ENCODE measurements around the gene SV2B.

SV2B gene

DNA sequence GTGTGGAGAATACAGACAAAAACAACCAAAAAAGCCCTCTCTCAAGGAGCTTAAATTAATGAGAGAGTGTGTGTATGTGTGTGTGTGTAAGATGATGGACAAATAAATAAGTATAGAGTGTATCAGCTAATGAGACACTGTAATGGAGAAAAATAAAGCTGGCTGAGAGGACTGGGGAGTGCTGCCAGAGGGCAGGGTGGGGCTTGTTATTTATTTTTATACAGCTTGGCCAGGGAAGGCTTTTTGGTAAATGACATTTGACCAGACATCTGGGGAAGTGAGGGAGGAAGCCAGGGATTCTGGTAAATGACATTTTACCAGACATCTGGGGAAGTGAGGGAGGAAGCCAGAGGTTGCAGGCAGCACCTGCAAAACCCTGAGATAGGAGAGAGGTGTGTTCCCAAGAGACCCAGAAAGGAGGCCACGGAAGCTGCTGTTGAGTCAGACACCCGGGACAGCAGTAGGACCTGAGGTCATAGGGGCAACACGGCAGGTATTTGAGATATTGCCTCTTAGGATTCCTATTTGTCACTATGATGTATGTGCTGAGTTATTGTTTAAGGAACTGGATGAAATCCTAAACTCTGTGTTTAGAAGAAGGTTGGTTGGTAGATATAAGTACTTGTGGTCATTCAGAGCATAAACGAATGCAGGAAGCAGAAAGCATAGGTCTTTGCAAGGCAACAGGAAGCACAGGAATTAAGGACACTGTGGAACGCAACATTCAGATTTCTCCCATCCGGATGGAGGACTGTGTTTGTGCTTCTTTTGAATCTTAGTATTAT is 2.7 kb downstream of the SV2B start:
- no peak for DNase-seq

GRCh38 chr15:91104111-91104510 is 4.1 kb downstream of the SV2B start:
- DNase-seq = no peak

DNA sequence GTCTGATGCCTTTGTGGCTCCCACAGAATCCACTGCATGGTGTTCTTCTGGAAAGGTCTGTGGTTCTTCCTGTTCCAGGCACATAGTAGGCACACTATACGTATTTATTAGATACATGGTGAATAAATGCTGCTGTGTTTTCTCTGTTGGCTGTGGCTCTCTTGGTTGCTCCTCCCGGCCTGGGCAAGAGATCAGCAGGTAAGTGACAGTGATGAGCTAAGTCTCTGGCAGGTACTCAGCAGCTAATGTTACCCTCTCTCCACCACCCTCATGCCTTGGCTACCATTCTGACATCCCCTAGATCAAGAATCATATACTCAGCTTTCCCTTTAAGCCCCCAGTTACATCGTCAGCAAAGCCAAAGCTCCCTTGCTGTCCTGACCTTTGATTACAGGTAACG is 8.4 kb downstream of the SV2B start:
- DNase-seq = no peak

- DNase-seq = no peak
Observed at GRCh38 chr15:91109885-91110284, 9.8 kb downstream of the SV2B start.

- no peak for DNase-seq
Observed at GRCh38 chr15:91110407-91110806, 10.3 kb downstream of the SV2B start.

GRCh38 chr15:91113030-91113429 is 13.0 kb downstream of the SV2B start:
- no peak for DNase-seq

DNA sequence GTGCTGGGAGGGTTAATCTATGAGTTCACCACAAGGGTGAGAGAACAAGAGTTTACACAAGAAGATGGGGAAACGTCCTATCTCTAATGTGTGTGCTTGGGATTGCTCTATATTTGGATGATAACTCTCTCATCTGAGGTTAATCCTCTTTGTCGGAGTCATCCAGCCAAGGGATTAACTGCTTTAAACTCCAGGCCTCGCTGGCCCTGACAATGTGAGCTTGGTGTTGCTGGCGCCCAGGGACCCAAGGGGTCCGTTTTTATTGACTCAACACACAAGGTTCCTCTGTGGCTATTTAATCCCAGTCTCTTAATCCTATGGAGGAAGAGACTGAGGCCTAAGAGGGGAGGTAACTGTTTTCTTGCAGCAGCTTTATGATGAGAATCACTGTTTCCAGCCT is 14.2 kb downstream of the SV2B start:
- DNase-seq = no peak

DNA sequence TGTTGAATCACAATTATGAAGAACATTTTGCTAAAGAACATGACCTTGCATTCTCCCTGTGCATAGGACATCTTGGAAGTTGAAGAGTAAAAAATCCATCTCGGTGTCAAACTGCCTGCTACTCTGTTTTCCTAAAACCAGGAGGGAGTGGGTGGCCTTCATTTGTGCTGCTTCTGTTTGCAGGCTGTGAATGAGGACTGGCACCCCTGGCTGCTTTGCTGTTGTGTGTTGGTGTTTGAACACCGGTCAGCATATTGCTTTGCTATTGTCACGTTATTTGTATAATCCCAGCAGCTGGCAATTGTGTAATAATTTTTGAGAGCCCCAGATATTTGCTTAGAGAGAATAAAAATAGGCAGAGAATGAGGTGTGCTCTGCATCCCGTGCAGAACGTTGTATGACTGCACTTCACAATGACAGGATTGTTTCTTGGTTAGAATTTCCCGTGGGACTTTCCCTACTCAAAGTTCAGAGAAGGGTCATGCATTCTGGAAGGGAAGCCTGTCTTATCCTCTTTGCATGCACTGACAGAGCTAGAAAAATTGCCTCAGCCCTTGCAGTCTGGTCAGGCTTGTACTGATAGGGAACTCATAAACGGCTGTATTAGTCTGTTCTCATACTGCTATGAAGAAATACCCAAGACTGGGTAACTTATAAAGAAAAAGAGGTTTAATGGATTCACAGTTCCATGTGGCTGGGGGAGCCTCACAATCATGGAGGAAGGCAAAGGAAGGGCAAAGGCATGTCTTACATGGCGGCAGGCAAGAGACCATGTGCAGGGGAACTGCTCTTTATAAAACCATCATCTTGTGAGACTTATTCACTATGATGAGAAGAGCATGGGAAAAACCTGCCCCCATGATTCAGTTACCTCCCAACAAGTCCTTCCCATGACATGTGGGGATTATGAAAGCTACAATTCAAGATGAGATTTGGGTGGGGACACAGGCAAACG is 16.3 kb downstream of the SV2B start:
- DNase-seq = no peak

GRCh38 chr15:91117375-91117774 is 17.3 kb downstream of the SV2B start:
- no peak for DNase-seq

GRCh38 chr15:91118817-91119590 is 18.9 kb downstream of the SV2B start:
- no peak for DNase-seq

DNA sequence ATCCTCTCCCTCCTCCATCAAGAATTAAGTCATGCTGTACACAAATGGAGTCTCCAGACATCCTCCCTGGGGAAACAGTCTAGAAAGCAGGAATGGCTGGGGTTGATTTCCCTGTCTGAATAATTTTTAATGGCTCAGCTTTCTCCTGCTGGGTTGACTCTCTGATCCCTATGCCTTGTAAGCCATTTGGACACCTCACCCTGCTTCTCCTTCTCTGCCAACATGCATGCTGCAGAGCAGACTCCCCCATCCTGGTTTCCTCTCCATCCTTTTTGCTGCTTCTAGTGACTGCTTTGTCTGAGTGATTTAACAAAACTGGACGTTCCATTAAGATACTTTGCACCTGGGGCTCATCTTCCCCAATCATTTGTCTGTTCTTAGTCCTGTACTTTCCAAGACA is 22.2 kb downstream of the SV2B start:
- no peak for DNase-seq

GRCh38 chr15:91124132-91124531 is 24.1 kb downstream of the SV2B start:
- DNase-seq = no peak

DNA sequence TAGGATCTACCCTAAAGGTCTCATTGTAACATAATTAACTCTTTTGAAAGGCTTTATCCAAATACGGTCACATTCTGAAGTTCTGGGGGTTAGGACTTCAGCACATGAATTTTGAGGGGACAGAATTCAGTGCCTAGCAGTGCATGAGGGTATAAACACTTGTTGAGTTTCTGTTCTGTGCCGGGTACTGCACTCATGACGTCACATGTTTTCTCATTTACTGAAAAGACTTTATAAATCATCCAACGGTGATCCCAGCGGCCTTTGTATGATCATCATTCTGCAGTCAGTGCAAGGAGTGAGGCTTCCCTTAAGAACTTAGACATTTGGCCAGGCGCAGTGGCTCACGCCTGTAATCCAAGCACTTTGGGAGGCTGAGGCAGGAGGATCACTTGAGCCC is 25.1 kb downstream of the SV2B start:
- DNase-seq = no peak

- DNase-seq = no peak
Observed at GRCh38 chr15:91126080-91126479, 26.0 kb downstream of the SV2B start.

DNA sequence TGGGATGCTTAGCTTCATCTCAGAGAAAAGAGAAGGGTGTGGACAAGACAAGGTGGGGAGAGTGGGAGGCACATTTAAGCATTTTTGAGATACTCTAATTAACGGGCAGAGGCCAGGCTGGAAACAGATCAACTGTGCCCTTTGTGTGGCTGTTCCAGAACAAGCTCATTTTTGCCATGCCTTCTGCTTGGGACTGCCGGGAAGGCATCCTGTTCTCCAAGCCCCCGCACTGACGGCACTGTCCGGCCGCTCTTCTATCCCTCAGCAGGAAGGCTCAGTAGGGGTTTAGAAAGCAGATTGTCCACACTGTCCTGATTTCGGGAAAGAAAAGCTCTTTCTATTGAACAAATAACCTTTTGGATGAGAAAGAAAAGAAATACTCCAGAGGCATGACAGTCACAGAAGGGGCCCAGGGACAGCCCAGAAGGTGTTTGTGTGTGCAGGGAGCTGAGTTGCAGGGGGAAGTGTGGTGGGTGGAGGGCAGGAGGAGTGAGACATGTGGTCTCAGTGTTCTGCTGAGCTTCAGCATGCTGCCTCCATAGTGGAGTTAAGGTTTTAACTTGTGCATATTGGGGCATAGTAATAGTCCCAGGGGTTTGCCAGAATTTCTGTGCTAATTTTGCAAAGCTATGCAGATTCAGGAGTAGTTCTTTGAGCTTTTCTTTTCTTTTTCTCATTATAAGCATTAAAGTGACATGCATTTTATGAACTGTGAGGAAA is 27.3 kb downstream of the SV2B start:
- no peak for DNase-seq

GRCh38 chr15:91128016-91128415 is 28.0 kb downstream of the SV2B start:
- no peak for DNase-seq

GRCh38 chr15:91129436-91129835 is 29.4 kb downstream of the SV2B start:
- DNase-seq = no peak

DNA sequence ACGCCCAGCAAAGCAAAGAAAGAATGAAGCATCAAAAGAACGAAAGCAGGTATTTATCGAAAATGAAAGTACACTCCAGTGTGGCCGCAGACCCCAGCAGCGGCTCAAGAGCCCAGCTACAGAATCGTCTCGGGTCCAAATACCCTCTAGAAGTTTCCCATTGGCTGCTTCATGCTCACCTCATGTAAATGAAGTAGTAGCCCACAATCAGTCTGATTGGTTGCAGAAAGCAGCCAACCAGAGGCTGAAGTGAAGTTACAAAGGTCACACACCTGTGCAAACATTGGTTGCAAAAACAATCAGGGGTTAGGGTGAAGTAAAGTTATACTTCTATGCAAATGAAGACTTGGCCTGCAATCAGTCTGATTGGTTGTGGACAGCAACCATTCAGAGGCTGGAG is 32.0 kb downstream of the SV2B start:
- no peak for DNase-seq

- DNase-seq = no peak
Observed at GRCh38 chr15:91133511-91133910, 33.5 kb downstream of the SV2B start.

- no peak for DNase-seq
Observed at GRCh38 chr15:91135201-91136130, 35.4 kb downstream of the SV2B start.

GRCh38 chr15:91136386-91136923 is 36.4 kb downstream of the SV2B start:
- no peak for DNase-seq
